ENCODE results near the gene DEDD2. TPM values are rescaled to one million over a fixed set of nuclear protein-coding genes. Genes with fewer than 3 reads are reported as not detected.

DEDD2 gene
- total RNA-seq, 1 experiment from 2014 or later, result 32.7 TPM

DNA sequence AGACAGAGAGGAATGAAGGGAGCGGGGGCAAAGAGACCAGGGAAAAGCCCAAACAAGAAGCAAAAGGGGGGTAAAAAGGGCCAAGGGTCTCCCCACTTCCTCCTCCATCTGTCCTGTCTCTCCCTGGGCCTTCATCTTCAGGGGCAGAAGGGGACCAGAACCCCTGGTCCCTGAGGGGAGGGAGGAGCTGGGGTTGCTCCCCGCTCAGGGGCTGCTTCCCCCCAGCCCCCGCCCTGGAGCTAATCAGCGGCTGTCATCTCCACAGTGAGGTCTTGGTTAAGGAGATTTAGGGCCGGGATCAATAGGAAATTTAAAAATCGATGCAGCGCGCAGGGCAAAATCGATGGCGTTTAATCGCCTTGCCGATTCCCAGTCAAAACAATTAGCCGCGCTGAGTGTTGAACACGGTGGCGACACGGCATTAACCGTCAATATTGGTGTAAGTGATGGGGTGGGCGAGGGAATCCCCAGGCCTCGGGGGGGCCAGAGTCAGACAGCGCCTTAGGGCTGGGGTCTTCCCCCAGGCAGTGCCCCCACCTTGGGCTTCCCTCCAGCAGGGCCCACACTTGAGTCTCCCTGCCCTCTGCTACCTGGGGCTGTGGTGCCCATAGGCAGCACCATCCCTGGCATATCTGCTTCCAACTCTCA is 55.7 kb downstream of the DEDD2 start:
- Histone ChIP-seq H3K9me3 (ENCODE audit: control insufficient read depth in 1 of 2, insufficient read depth in 1 of 2, low read depth in 1 of 2, low read length in 2 of 2) (no peaks in the 10 kb centered on the region), H3K27me3 (ENCODE audit: insufficient read depth, low read length) (peaks cover 34% of the 10 kb centered on the region), H3K9me2 (ENCODE audit: insufficient read depth) (no peaks in the 10 kb centered on the region), H3K4me3 (replicated peaks in 1 of 2; ENCODE audit: low read depth in 1 of 2, low read length in 2 of 2) (no peak overlapping the region), H2AFZ (ENCODE audit: low read depth, low read length, poor library complexity, severe bottlenecking) (no peak overlapping the region), H3K4me2 (ENCODE audit: low read length) (no peak overlapping the region), H3K27ac (ENCODE audit: low read depth, low read length) (no peak overlapping the region), H3K36me3 (ENCODE audit: control insufficient read depth in 1 of 2, insufficient read depth in 2 of 2, low read length in 2 of 2) (no peaks in the 10 kb centered on the region), H4K20me1 (ENCODE audit: insufficient read depth) (no peaks in the 10 kb centered on the region), H3K9ac (ENCODE audit: low read length) (no peak overlapping the region), H3K4me1 (ENCODE audit: control insufficient read depth in 1 of 2, insufficient read depth in 2 of 2, low read length in 2 of 2) (0 out of 4 replicates have a peak, but pooled peaks cover 0 to 3% of the 10 kb centered on the region in 2 experiments), H3K79me2 (ENCODE audit: insufficient read depth, low read length) (no peaks in the 10 kb centered on the region)
- CTCF ChIA-PET, result no interaction called here
- RAD21 ChIA-PET (ENCODE audit: low non-redundant PET in 1 of 2, low total read pairs in 2 of 2, uncharacterized antibody in 2 of 2, unreplicated experiment in 2 of 2), result no interaction called here
- TF ChIP-seq, protein P1, sequence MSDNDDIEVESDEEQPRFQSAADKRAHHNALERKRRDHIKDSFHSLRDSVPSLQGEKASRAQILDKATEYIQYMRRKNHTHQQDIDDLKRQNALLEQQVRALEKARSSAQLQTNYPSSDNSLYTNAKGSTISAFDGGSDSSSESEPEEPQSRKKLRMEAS (IDR thresholded peaks at IDR 0.05), result no peak
- TF ChIP-seq JUND (IDR thresholded peaks at IDR 0.05) (no peak), FOSL1 (IDR thresholded peaks at IDR 0.05; ENCODE audit: low read depth) (no peak), EZH2 (IDR thresholded peaks at IDR 0.05) (no peak), POLR2A (IDR thresholded peaks at IDR 0.05; ENCODE audit: borderline replicate concordance, extremely low read depth, insufficient read depth, insufficient read length) (no peak), CEBPB (IDR thresholded peaks at IDR 0.05; ENCODE audit: low read depth) (no peak), TCF7L2 (IDR thresholded peaks at IDR 0.05; ENCODE audit: borderline replicate concordance, extremely low read depth, insufficient read depth, insufficient read length) (no peak), POLR2AphosphoS5 (IDR thresholded peaks at IDR 0.05; ENCODE audit: low read depth, low read length) (no peak), SP1 (IDR thresholded peaks at IDR 0.05; ENCODE audit: low read depth) (no peak), ELF1 (IDR thresholded peaks at IDR 0.05; ENCODE audit: borderline replicate concordance, low read depth) (no peak), ZNF274 (IDR thresholded peaks at IDR 0.05; ENCODE audit: low read depth, low read length) (no peak)
- BruUV-seq (replicated peaks), result no TSS peak
- intact Hi-C loops (cut with micrococcal nuclease), result no loop called here
- POLR2A ChIA-PET, result no interaction called here
- ATAC-seq (no peak), DNase-seq (ENCODE audit: low read depth, low spot score) (no peak)

DNA sequence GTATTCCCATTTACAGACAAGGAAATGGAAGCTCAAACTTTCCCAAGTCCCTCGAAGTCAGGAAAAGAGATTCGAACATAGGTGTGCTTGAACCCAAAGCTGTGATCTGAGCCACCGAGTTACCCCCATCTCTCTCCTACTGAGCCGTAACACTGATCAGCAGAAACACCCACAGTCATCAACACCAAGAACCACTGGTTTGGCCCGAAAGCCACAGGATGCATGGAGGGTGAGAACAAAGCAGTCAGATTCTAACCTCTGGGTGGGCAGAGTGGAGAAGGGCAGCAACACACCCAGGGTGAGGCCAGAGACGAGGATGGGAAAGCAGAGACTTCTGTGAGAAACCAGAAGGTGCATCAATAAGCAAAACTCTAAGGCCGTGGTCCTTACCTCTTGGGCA is 57.5 kb downstream of the DEDD2 start:
- RAD21 ChIA-PET (ENCODE audit: low non-redundant PET in 1 of 2, low total read pairs in 2 of 2, uncharacterized antibody in 2 of 2, unreplicated experiment in 2 of 2), result no interaction called here
- ATAC-seq (no peak), DNase-seq (ENCODE audit: low read depth, low spot score) (no peak)
- Histone ChIP-seq H3K4me2 (ENCODE audit: low read length) (no peak overlapping the region), H3K4me1 (ENCODE audit: control insufficient read depth in 1 of 2, insufficient read depth in 2 of 2, low read length in 2 of 2) (no peaks in the 10 kb centered on the region), H3K79me2 (ENCODE audit: insufficient read depth, low read length) (no peaks in the 10 kb centered on the region), H3K9me2 (ENCODE audit: insufficient read depth) (no peaks in the 10 kb centered on the region), H3K27me3 (ENCODE audit: insufficient read depth, low read length) (peaks cover 36% of the 10 kb centered on the region), H3K27ac (ENCODE audit: low read depth, low read length) (no peak overlapping the region), H2AFZ (ENCODE audit: low read depth, low read length, poor library complexity, severe bottlenecking) (no peak overlapping the region), H3K9ac (ENCODE audit: low read length) (no peak overlapping the region), H4K20me1 (ENCODE audit: insufficient read depth) (no peaks in the 10 kb centered on the region), H3K4me3 (replicated peaks in 1 of 2; ENCODE audit: low read depth in 1 of 2, low read length in 2 of 2) (no peak overlapping the region), H3K9me3 (ENCODE audit: control insufficient read depth in 1 of 2, insufficient read depth in 1 of 2, low read depth in 1 of 2, low read length in 2 of 2) (no peaks in the 10 kb centered on the region), H3K36me3 (ENCODE audit: control insufficient read depth in 1 of 2, insufficient read depth in 2 of 2, low read length in 2 of 2) (no peaks in the 10 kb centered on the region)
- POLR2A ChIA-PET, result no interaction called here
- CTCF ChIA-PET, result no interaction called here
- no TSS peak for BruUV-seq (replicated peaks)
- intact Hi-C loops (cut with micrococcal nuclease), result no loop called here
- TF ChIP-seq EZH2 (IDR thresholded peaks at IDR 0.05), result no peak
- TF ChIP-seq CEBPB (IDR thresholded peaks at IDR 0.05; ENCODE audit: low read depth), result no peak
- TF ChIP-seq EGR1 (IDR thresholded peaks at IDR 0.05; ENCODE audit: low read depth), result no peak
- TF ChIP-seq, protein P1 (IDR thresholded peaks at IDR 0.05), result no peak
- no peak for TF ChIP-seq JUND (IDR thresholded peaks at IDR 0.05)
- no peak for TF ChIP-seq ZFX (IDR thresholded peaks at IDR 0.05)
- TF ChIP-seq TCF7L2 (IDR thresholded peaks at IDR 0.05; ENCODE audit: borderline replicate concordance, extremely low read depth, insufficient read depth, insufficient read length), result no peak
- no peak for TF ChIP-seq POLR2AphosphoS5 (IDR thresholded peaks at IDR 0.05; ENCODE audit: low read depth, low read length)
- TF ChIP-seq ZNF274 (IDR thresholded peaks at IDR 0.05; ENCODE audit: low read depth, low read length), result no peak
- TF ChIP-seq, protein P2, sequence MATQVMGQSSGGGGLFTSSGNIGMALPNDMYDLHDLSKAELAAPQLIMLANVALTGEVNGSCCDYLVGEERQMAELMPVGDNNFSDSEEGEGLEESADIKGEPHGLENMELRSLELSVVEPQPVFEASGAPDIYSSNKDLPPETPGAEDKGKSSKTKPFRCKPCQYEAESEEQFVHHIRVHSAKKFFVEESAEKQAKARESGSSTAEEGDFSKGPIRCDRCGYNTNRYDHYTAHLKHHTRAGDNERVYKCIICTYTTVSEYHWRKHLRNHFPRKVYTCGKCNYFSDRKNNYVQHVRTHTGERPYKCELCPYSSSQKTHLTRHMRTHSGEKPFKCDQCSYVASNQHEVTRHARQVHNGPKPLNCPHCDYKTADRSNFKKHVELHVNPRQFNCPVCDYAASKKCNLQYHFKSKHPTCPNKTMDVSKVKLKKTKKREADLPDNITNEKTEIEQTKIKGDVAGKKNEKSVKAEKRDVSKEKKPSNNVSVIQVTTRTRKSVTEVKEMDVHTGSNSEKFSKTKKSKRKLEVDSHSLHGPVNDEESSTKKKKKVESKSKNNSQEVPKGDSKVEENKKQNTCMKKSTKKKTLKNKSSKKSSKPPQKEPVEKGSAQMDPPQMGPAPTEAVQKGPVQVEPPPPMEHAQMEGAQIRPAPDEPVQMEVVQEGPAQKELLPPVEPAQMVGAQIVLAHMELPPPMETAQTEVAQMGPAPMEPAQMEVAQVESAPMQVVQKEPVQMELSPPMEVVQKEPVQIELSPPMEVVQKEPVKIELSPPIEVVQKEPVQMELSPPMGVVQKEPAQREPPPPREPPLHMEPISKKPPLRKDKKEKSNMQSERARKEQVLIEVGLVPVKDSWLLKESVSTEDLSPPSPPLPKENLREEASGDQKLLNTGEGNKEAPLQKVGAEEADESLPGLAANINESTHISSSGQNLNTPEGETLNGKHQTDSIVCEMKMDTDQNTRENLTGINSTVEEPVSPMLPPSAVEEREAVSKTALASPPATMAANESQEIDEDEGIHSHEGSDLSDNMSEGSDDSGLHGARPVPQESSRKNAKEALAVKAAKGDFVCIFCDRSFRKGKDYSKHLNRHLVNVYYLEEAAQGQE (IDR thresholded peaks at IDR 0.05; ENCODE audit: low read depth), result no peak
- TF ChIP-seq SRF (IDR thresholded peaks at IDR 0.05; ENCODE audit: low read depth), result no peak
- TF ChIP-seq, protein P3, sequence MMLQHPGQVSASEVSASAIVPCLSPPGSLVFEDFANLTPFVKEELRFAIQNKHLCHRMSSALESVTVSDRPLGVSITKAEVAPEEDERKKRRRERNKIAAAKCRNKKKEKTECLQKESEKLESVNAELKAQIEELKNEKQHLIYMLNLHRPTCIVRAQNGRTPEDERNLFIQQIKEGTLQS (IDR thresholded peaks at IDR 0.05), result no peak
- no peak for TF ChIP-seq RAD21 (IDR thresholded peaks at IDR 0.05; ENCODE audit: low read depth)
- TF ChIP-seq FOSL1 (IDR thresholded peaks at IDR 0.05; ENCODE audit: low read depth), result no peak
- TF ChIP-seq SIN3A (IDR thresholded peaks at IDR 0.05; ENCODE audit: low read depth), result no peak
- TF ChIP-seq POLR2A (IDR thresholded peaks at IDR 0.05; ENCODE audit: borderline replicate concordance, extremely low read depth, insufficient read depth, insufficient read length), result no peak
